ENCODE results near the gene M1AP. TPM values are rescaled to one million over a fixed set of nuclear protein-coding genes. Genes with fewer than 3 reads are reported as not detected.

M1AP gene
- total and polyA plus RNA-seq, 7 donors = 0.01 to 0.21 TPM; not detected in 5

DNA sequence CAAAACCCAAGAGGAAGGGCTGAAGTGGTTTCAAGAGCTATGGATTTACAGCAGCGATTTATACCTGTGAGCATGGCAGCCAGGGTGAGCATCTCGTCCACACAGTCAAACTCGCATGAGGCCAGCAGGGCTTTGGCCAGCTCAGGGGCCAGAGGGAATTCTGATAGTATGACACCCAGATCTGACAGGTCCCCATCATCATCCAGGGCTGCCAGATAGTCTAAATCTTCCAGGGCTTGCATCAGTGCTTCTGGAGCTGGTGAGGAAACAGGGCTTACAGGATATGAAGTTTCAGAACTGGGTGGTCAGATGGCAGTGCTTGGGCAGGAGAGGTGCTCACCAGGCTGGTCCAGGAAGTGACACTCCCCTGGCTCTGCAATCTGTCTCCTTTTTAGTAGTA is 125.6 kb downstream of the M1AP start:
- ATAC-seq (no peak), DNase-seq (no peak)
- H3K27ac ChIP-seq = no peak overlapping the region
- H3K4me1 ChIP-seq = no peaks in the 10 kb centered on the region
- intact Hi-C loops (cut with DNase I) = no loop called here
- H3K4me3 ChIP-seq = no peak overlapping the region
- peaks cover 8 to 23% of the 10 kb centered on the region in 2 donors for H3K36me3 ChIP-seq (ENCODE audit: insufficient read depth in 1 of 2, low read depth in 1 of 2)
- WGBS, 3 donors = 64 to 75% (median 72%) methylated on average over 3 of the region's 3 CpGs
- H3K27me3 ChIP-seq (ENCODE audit: insufficient read depth in 3 of 3, low read length in 2 of 3) = peaks cover 0 to 31% (median 6%) of the 10 kb centered on the region in 3 donors
- H3K9me3 ChIP-seq = no peaks in the 10 kb centered on the region
- TF ChIP-seq, protein P1, sequence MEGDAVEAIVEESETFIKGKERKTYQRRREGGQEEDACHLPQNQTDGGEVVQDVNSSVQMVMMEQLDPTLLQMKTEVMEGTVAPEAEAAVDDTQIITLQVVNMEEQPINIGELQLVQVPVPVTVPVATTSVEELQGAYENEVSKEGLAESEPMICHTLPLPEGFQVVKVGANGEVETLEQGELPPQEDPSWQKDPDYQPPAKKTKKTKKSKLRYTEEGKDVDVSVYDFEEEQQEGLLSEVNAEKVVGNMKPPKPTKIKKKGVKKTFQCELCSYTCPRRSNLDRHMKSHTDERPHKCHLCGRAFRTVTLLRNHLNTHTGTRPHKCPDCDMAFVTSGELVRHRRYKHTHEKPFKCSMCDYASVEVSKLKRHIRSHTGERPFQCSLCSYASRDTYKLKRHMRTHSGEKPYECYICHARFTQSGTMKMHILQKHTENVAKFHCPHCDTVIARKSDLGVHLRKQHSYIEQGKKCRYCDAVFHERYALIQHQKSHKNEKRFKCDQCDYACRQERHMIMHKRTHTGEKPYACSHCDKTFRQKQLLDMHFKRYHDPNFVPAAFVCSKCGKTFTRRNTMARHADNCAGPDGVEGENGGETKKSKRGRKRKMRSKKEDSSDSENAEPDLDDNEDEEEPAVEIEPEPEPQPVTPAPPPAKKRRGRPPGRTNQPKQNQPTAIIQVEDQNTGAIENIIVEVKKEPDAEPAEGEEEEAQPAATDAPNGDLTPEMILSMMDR (IDR thresholded peaks at IDR 0.05) = no peak

DNA sequence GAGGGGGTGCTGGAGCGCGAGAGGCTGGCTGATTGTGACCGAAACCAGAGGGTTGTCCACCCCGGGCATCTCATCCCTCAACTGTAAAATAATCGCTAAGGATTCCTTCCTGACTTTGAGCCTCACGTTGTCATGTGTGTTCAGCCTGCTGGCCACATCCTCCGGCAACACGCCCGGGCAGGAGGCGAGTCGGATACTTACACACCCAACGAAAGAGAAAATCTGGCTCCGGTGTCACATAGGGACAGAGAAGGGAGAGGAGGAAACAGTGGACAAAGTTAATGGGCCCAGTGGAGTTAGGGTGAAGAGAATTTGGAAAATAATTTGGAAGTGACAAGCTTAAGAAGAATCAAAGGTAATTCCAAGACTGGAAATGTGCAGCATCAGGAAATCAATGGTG is 131.5 kb downstream of the M1AP start:
- Histone ChIP-seq H3K9me3 (no peaks in the 10 kb centered on the region), H3K4me1 (peaks cover 17% of the 10 kb centered on the region), H3K4me3 (peak overlapping the region; percentile 65), H3K27ac (no peak overlapping the region), H3K36me3 (ENCODE audit: insufficient read depth in 1 of 2, low read depth in 1 of 2) (no peaks in the 10 kb centered on the region), H3K27me3 (ENCODE audit: insufficient read depth in 3 of 3, low read length in 2 of 3) (peaks cover 0 to 90% (median 40%) of the 10 kb centered on the region in 3 donors)
- 55 to 67% (median 57%) methylated on average over 13 of the region's 13 CpGs for WGBS, 3 donors
- TF ChIP-seq, protein P1 (IDR thresholded peaks at IDR 0.05) = no peak
- intact Hi-C loops (cut with DNase I) = no loop called here
- no peak for ATAC-seq
- DNase-seq = no peak

DNA sequence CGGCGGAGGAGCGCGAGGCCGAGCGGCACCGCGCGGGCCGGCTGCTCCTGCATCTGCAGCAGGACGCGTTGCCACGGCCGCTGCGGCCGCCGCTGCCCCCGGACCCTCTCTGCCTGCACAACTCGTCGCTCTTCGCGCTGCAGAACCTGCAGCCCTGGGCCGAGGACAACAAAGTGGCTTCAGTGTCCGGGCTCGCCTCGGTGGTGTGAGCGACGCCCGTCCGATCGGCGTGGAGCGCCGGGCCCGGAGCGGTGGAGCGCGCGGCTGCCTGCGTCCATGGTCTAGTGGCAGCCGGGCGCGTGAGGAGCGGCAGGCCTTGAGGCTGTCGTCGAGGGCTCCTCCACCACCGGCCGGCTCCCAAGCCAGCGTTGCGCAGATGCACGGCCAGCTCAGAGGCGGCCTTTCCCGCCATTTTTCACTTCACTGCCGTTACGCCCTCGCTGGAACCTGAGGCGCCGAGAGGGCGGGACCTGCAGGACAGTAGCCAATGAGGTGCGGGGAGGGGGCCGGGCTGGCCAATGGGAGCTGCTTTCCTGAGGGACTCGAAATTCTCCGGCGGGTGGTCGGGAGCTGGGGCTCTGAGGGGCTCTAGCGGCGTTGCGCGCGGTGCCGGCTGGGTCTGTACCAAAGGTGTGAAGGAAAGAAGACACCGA is 132.0 kb downstream of the M1AP start:
- Histone ChIP-seq H3K36me3 (ENCODE audit: insufficient read depth in 1 of 2, low read depth in 1 of 2) (no peaks in the 10 kb centered on the region), H3K4me1 (peaks cover 17% of the 10 kb centered on the region), H3K9me3 (no peaks in the 10 kb centered on the region), H3K27me3 (ENCODE audit: insufficient read depth in 3 of 3, low read length in 2 of 3) (peaks cover 0 to 95% (median 42%) of the 10 kb centered on the region in 3 donors), H3K27ac (no peak overlapping the region), H3K4me3 (peak overlapping the region; percentile 65)
- WGBS, 3 donors = 2 to 4% (median 2%) methylated on average over 55 to 72 of the region's 72 CpGs
- intact Hi-C loops (cut with DNase I) = no loop called here
- TF ChIP-seq, protein P1 (IDR thresholded peaks at IDR 0.05) = no peak
- DNase-seq = peak; percentile 66 to 84
- ATAC-seq = peak; percentile 67 to 92 (median 88)

DNA sequence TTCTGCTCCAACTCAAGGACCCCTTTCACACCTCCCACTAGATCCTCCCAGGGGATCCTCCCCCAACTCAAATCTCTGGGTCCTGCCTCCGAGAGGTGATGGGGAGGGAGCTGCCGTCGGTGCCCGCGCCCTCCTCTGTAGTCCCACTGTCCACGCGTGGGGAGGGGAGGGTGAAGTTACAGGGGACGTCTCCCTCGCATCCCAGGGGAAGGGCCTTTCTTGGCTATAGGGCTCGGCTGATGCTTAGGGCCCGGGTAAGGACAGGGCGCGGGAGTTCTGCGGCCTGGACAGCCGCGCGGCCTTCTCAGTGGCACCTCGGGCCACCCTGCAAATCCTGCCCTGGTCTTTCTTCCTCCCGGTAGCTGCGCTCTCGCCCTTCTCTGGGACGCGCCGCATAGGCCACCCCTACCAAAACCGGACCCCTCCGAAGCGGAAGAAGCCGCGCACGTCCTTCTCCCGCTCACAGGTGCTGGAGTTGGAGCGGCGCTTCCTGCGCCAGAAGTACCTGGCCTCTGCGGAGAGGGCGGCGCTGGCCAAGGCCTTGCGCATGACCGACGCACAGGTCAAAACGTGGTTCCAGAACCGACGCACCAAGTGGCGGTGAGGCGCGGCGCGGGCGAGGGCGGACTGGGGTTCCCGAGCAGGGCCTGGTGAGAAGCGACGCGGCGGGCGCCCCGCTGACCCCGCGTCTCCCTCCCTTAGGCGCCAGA is 132.7 kb downstream of the M1AP start:
- Histone ChIP-seq H3K9me3 (no peaks in the 10 kb centered on the region), H3K4me1 (peaks cover 17% of the 10 kb centered on the region), H3K36me3 (ENCODE audit: insufficient read depth in 1 of 2, low read depth in 1 of 2) (no peaks in the 10 kb centered on the region), H3K4me3 (peak overlapping the region; percentile 65), H3K27ac (no peak overlapping the region), H3K27me3 (ENCODE audit: insufficient read depth in 3 of 3, low read length in 2 of 3) (peaks cover 0 to 98% (median 43%) of the 10 kb centered on the region in 3 donors)
- WGBS, 3 donors = 7 to 20% (median 12%) methylated on average over 46 to 60 of the region's 60 CpGs
- intact Hi-C loops (cut with DNase I) = no loop called here
- peak in 2 of 4 donors; percentile 12 to 15 for ATAC-seq
- TF ChIP-seq, protein P1 (IDR thresholded peaks at IDR 0.05) = no peak
- DNase-seq = no peak

Measured in psoas muscle (tissue), 8 donors.